ENCODE results near the gene RASSF7.

The RASSF7 gene

GRCh38 chr11:544817-545166 lies 16.0 kb upstream of the RASSF7 start:
- no peak overlapping the region for H2BK12ac ChIP-seq (ENCODE audit: low read length)
- no peak overlapping the region for H3K27ac ChIP-seq (ENCODE audit: low read depth, low read length)
- H3K9ac ChIP-seq (ENCODE audit: low read length), result no peak overlapping the region
- H3K79me2 ChIP-seq (ENCODE audit: control insufficient read depth, insufficient read depth, low read length, poor library complexity), result no peaks in the 10 kb centered on the region
- no peak overlapping the region for H4K12ac ChIP-seq (ENCODE audit: low read depth, low read length)
- H3K36me3 ChIP-seq (ENCODE audit: control insufficient read depth in 1 of 2, insufficient read depth in 2 of 2, low read length in 2 of 2), result no peaks in the 10 kb centered on the region
- no peak overlapping the region for H3K4ac ChIP-seq (ENCODE audit: low read depth, low read length)
- no peaks in the 10 kb centered on the region for H3K4me1 ChIP-seq (ENCODE audit: control insufficient read depth in 1 of 2, insufficient read depth in 2 of 2, low read length in 2 of 2)
- H4K91ac ChIP-seq (ENCODE audit: low read depth, low read length), result no peak overlapping the region
- no peaks in the 10 kb centered on the region for H3K9me3 ChIP-seq (ENCODE audit: insufficient read depth, low read depth, low read length)
- no peak overlapping the region for H2BK120ac ChIP-seq (ENCODE audit: insufficient read depth, low read length, poor library complexity)
- H3K4me2 ChIP-seq (ENCODE audit: low read length), result no peak overlapping the region
- WGBS (ENCODE audit: extremely low coverage, insufficient coverage, insufficient read length), result no CpG with 5 or more reads among the region's 5 CpGs
- H3K27me3 ChIP-seq (ENCODE audit: insufficient read depth, low read length), result no peaks in the 10 kb centered on the region
- no peak overlapping the region for H2AFZ ChIP-seq (ENCODE audit: insufficient read depth, low read length, poor library complexity)
- DNase-seq, result no peak
- H2AK5ac ChIP-seq (ENCODE audit: low read length), result no peak overlapping the region
- no peak overlapping the region for H3K4me3 ChIP-seq (ENCODE audit: low read depth, low read length)
- H4K8ac ChIP-seq (ENCODE audit: low read depth, low read length), result no peak overlapping the region
- no peak overlapping the region for H3K23ac ChIP-seq (ENCODE audit: low read length)
- H2BK5ac ChIP-seq (ENCODE audit: low read depth, low read length, poor library complexity), result no peak overlapping the region
- H3K79me1 ChIP-seq (ENCODE audit: low read length), result no peaks in the 10 kb centered on the region
- no peak overlapping the region for H3K14ac ChIP-seq (ENCODE audit: low read length)
- H3K18ac ChIP-seq (ENCODE audit: low read length), result no peak overlapping the region

GRCh38 chr11:545171-545570 lies 15.6 kb upstream of the RASSF7 start:
- DNase-seq, result no peak
- no peak overlapping the region for H3K18ac ChIP-seq (ENCODE audit: low read length)
- no peak overlapping the region for H2BK5ac ChIP-seq (ENCODE audit: low read depth, low read length, poor library complexity)
- no peak overlapping the region for H2AK5ac ChIP-seq (ENCODE audit: low read length)
- no peak overlapping the region for H2BK12ac ChIP-seq (ENCODE audit: low read length)
- H3K4me1 ChIP-seq (ENCODE audit: control insufficient read depth in 1 of 2, insufficient read depth in 2 of 2, low read length in 2 of 2), result no peaks in the 10 kb centered on the region
- H3K27ac ChIP-seq (ENCODE audit: low read depth, low read length), result no peak overlapping the region
- no peaks in the 10 kb centered on the region for H3K27me3 ChIP-seq (ENCODE audit: insufficient read depth, low read length)
- no peaks in the 10 kb centered on the region for H3K36me3 ChIP-seq (ENCODE audit: control insufficient read depth in 1 of 2, insufficient read depth in 2 of 2, low read length in 2 of 2)
- no peak overlapping the region for H2AFZ ChIP-seq (ENCODE audit: insufficient read depth, low read length, poor library complexity)
- H3K4me3 ChIP-seq (ENCODE audit: low read depth, low read length), result no peak overlapping the region
- no peaks in the 10 kb centered on the region for H3K79me1 ChIP-seq (ENCODE audit: low read length)
- no peak overlapping the region for H2BK120ac ChIP-seq (ENCODE audit: insufficient read depth, low read length, poor library complexity)
- no CpG with 5 or more reads among the region's 11 CpGs for WGBS (ENCODE audit: extremely low coverage, insufficient coverage, insufficient read length)
- H3K4ac ChIP-seq (ENCODE audit: low read depth, low read length), result no peak overlapping the region
- no peak overlapping the region for H3K9ac ChIP-seq (ENCODE audit: low read length)
- H4K8ac ChIP-seq (ENCODE audit: low read depth, low read length), result no peak overlapping the region
- H3K79me2 ChIP-seq (ENCODE audit: control insufficient read depth, insufficient read depth, low read length, poor library complexity), result no peaks in the 10 kb centered on the region
- no peak overlapping the region for H3K23ac ChIP-seq (ENCODE audit: low read length)
- H4K91ac ChIP-seq (ENCODE audit: low read depth, low read length), result no peak overlapping the region
- H4K12ac ChIP-seq (ENCODE audit: low read depth, low read length), result no peak overlapping the region
- no peak overlapping the region for H3K4me2 ChIP-seq (ENCODE audit: low read length)
- H3K9me3 ChIP-seq (ENCODE audit: insufficient read depth, low read depth, low read length), result no peaks in the 10 kb centered on the region
- H3K14ac ChIP-seq (ENCODE audit: low read length), result no peak overlapping the region

GRCh38 chr11:548700-549603 lies 11.8 kb upstream of the RASSF7 start:
- H3K23ac ChIP-seq (ENCODE audit: low read length), result no peak overlapping the region
- H3K4ac ChIP-seq (ENCODE audit: low read depth, low read length), result no peak overlapping the region
- no peaks in the 10 kb centered on the region for H3K27me3 ChIP-seq (ENCODE audit: insufficient read depth, low read length)
- DNase-seq, result peak; percentile 65 to 70
- no peaks in the 10 kb centered on the region for H3K79me1 ChIP-seq (ENCODE audit: low read length)
- no peak overlapping the region for H3K14ac ChIP-seq (ENCODE audit: low read length)
- H3K9ac ChIP-seq (ENCODE audit: low read length), result no peak overlapping the region
- H4K12ac ChIP-seq (ENCODE audit: low read depth, low read length), result no peak overlapping the region
- H3K4me3 ChIP-seq (ENCODE audit: low read depth, low read length), result no peak overlapping the region
- no peak overlapping the region for H2BK120ac ChIP-seq (ENCODE audit: insufficient read depth, low read length, poor library complexity)
- no peak overlapping the region for H2BK12ac ChIP-seq (ENCODE audit: low read length)
- no peaks in the 10 kb centered on the region for H3K36me3 ChIP-seq (ENCODE audit: control insufficient read depth in 1 of 2, insufficient read depth in 2 of 2, low read length in 2 of 2)
- H4K8ac ChIP-seq (ENCODE audit: low read depth, low read length), result no peak overlapping the region
- H3K79me2 ChIP-seq (ENCODE audit: control insufficient read depth, insufficient read depth, low read length, poor library complexity), result no peaks in the 10 kb centered on the region
- no peak overlapping the region for H2AK5ac ChIP-seq (ENCODE audit: low read length)
- H3K18ac ChIP-seq (ENCODE audit: low read length), result no peak overlapping the region
- no peak overlapping the region for H2AFZ ChIP-seq (ENCODE audit: insufficient read depth, low read length, poor library complexity)
- H2BK5ac ChIP-seq (ENCODE audit: low read depth, low read length, poor library complexity), result no peak overlapping the region
- H3K27ac ChIP-seq (ENCODE audit: low read depth, low read length), result no peak overlapping the region
- no peak overlapping the region for H4K91ac ChIP-seq (ENCODE audit: low read depth, low read length)
- no CpG with 5 or more reads among the region's 32 CpGs for WGBS (ENCODE audit: extremely low coverage, insufficient coverage, insufficient read length)
- H3K4me1 ChIP-seq (ENCODE audit: control insufficient read depth in 1 of 2, insufficient read depth in 2 of 2, low read length in 2 of 2), result peaks cover 7 to 8% of the 10 kb centered on the region in 2 experiments
- H3K9me3 ChIP-seq (ENCODE audit: insufficient read depth, low read depth, low read length), result no peaks in the 10 kb centered on the region
- H3K4me2 ChIP-seq (ENCODE audit: low read length), result no peak overlapping the region

- Histone ChIP-seq H3K4me1 (ENCODE audit: control insufficient read depth in 1 of 2, insufficient read depth in 2 of 2, low read length in 2 of 2) (peaks cover 9 to 11% of the 10 kb centered on the region in 2 experiments), H3K4me3 (ENCODE audit: low read depth, low read length) (no peak overlapping the region), H3K4me2 (ENCODE audit: low read length) (no peak overlapping the region), H4K91ac (ENCODE audit: low read depth, low read length) (no peak overlapping the region), H4K8ac (ENCODE audit: low read depth, low read length) (no peak overlapping the region), H2BK5ac (ENCODE audit: low read depth, low read length, poor library complexity) (no peak overlapping the region), H3K27ac (ENCODE audit: low read depth, low read length) (no peak overlapping the region), H3K23ac (ENCODE audit: low read length) (no peak overlapping the region), H2AK5ac (ENCODE audit: low read length) (no peak overlapping the region), H3K14ac (ENCODE audit: low read length) (no peak overlapping the region), H3K9ac (ENCODE audit: low read length) (no peak overlapping the region), H2BK12ac (ENCODE audit: low read length) (no peak overlapping the region), H3K36me3 (ENCODE audit: control insufficient read depth in 1 of 2, insufficient read depth in 2 of 2, low read length in 2 of 2) (no peaks in the 10 kb centered on the region), H3K18ac (ENCODE audit: low read length) (no peak overlapping the region), H3K79me1 (ENCODE audit: low read length) (peaks cover under 1% of the 10 kb centered on the region), H3K4ac (ENCODE audit: low read depth, low read length) (no peak overlapping the region), H2BK120ac (ENCODE audit: insufficient read depth, low read length, poor library complexity) (no peak overlapping the region), H4K12ac (ENCODE audit: low read depth, low read length) (no peak overlapping the region), H3K27me3 (ENCODE audit: insufficient read depth, low read length) (peaks cover under 1% of the 10 kb centered on the region), H3K9me3 (ENCODE audit: insufficient read depth, low read depth, low read length) (no peaks in the 10 kb centered on the region), H3K79me2 (ENCODE audit: control insufficient read depth, insufficient read depth, low read length, poor library complexity) (no peaks in the 10 kb centered on the region), H2AFZ (ENCODE audit: insufficient read depth, low read length, poor library complexity) (no peak overlapping the region)
- whole genome bisulfite sequencing (ENCODE audit: extremely low coverage, insufficient coverage, insufficient read length), result no CpG with 5 or more reads among the region's 25 CpGs
- DNase-seq, result no peak
Measured at GRCh38 chr11:550021-550745, 10.6 kb upstream of the RASSF7 start.
